Measurements from ENCODE around the gene GDPD1. TPM values are rescaled to one million over a fixed set of nuclear protein-coding genes. Genes with fewer than 3 reads are reported as not detected.
"Not testable (repeated sequence)": the region's sequence is repeated elsewhere in the genome, so short reads cannot be mapped to it uniquely, and the experiment has no call there.

GDPD1 gene
- total RNA-seq, result 1 to 10 TPM; 2.2 TPM

- no peaks in the 10 kb centered on the region for H3K27me3 Mint-ChIP-seq (ENCODE audit: low read depth)
- H3K27ac Mint-ChIP-seq, result peak within 1 kb of the TSS; percentile 56
- DNase-seq, result peak; percentile 97
- intact Hi-C loops (cut with micrococcal nuclease), result loop anchor here (1.0 to 5.0 kb wide), 6 partner anchors 10 to 220 kb away; partner anchors contain the start of genes PRR11, SKA2, SMG8 and TRIM37
- no peaks in the 10 kb centered on the region for H3K9me3 Mint-ChIP-seq
- CTCF ChIA-PET, result interaction anchor here (0.6 to 1.0 kb wide), 7 partner anchors 9 to 221 kb away, joined by 3 to 11 read pairs (median 3); no protein-coding TSS in a partner anchor
- peaks cover 13% of the 10 kb centered on the region for H3K4me1 Mint-ChIP-seq (ENCODE audit: low read depth)
- peak within 1 kb of the TSS; percentile 93 for H3K4me3 Mint-ChIP-seq
- no peaks in the 10 kb centered on the region for H3K36me3 Mint-ChIP-seq (ENCODE audit: low read depth)
Measured at GRCh38 chr17:59220328-59221158, at the start of gene GDPD1. TSS of gene GDPD1 (plus strand) at chr17:59220511. CDS start at chr17:59220610, 99 bp downstream.

- Mint-ChIP-seq H3K4me3 (no peak overlapping the region), H3K9me3 (no peaks in the 10 kb centered on the region), H3K27me3 (ENCODE audit: low read depth) (no peaks in the 10 kb centered on the region), H3K27ac (no peak overlapping the region), H3K36me3 (ENCODE audit: low read depth) (peaks cover 10% of the 10 kb centered on the region), H3K4me1 (ENCODE audit: low read depth) (peaks cover 3% of the 10 kb centered on the region)
- intact Hi-C loops (cut with micrococcal nuclease), result no loop called here
- CTCF ChIA-PET, result no interaction called here
- DNase-seq, result no peak
Measured at GRCh38 chr17:59172436-59173004, 47.8 kb upstream of the GDPD1 start.

DNA sequence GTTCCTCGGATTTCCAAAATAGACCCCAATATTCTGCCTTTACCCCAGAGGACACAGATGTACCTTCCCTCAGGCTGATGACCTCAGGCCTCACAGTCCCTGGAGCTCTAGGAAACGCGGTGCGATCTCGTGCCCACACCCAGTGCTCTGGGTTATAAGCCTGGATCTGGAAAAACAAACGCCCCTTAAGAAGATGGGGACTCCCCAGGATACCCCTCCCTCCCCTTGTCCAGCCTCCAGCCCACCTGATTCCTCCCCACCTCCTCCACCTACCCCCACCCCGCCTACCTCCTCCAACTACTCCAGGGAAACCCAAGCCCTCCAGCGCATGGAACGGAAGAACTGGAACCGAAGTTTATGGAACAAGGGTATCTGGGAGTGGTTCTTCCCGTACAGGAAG is 45.6 kb upstream of the GDPD1 start:
- intact Hi-C loops (cut with micrococcal nuclease), result no loop called here
- CTCF ChIA-PET, result no interaction called here
- H3K36me3 Mint-ChIP-seq (ENCODE audit: low read depth), result peaks cover 10% of the 10 kb centered on the region
- H3K4me1 Mint-ChIP-seq (ENCODE audit: low read depth), result no peaks in the 10 kb centered on the region
- H3K27me3 Mint-ChIP-seq (ENCODE audit: low read depth), result no peaks in the 10 kb centered on the region
- H3K9me3 Mint-ChIP-seq, result no peaks in the 10 kb centered on the region
- no peak overlapping the region for H3K4me3 Mint-ChIP-seq
- no peak overlapping the region for H3K27ac Mint-ChIP-seq
- DNase-seq, result no peak

GRCh38 chr17:59175076-59175475 is 45.2 kb upstream of the GDPD1 start:
- CTCF ChIA-PET, result no interaction called here
- Mint-ChIP-seq H3K27ac (no peak overlapping the region), H3K27me3 (ENCODE audit: low read depth) (no peaks in the 10 kb centered on the region), H3K36me3 (ENCODE audit: low read depth) (peaks cover 10% of the 10 kb centered on the region), H3K4me1 (ENCODE audit: low read depth) (no peaks in the 10 kb centered on the region), H3K9me3 (no peaks in the 10 kb centered on the region), H3K4me3 (no peak overlapping the region)
- intact Hi-C loops (cut with micrococcal nuclease), result no loop called here
- DNase-seq, result no peak

DNA sequence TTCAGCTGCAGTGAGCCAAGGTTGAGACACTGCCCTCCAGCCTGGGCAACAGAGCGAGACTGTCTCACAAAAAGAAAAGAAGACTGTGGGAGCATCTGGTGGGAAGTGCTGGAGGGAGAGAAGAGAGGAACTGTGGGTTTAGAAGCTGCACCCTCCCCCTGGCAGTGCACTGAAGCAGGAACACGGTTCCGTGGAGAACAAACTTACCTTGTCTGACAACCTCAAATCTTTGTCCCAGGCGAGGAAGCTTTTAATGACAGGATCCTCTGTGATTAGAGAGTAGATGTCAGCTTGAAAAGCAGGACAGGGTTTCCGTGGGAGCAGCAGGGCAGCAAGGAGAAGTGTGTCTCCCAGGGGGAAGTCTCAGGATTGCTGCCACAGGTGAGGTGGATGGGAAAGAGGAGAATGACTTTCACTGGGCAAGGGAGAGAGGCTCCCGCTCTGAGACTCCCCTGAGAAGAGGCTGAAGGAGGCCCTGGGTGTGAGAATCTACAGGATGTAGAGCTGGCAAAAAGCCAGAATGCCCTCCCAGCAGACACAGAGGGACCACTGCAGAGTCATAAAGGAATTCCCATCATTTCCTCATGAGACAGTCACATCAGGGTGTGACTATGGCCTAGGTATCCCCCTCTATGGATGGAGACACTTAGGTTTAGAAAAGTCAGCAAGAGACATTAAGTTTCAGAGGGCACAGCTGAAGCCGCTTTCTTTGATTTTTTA is 41.9 kb upstream of the GDPD1 start:
- Mint-ChIP-seq H3K4me3 (no peak overlapping the region), H3K36me3 (ENCODE audit: low read depth) (peaks cover 6% of the 10 kb centered on the region), H3K4me1 (ENCODE audit: low read depth) (no peaks in the 10 kb centered on the region), H3K27ac (no peak overlapping the region), H3K27me3 (ENCODE audit: low read depth) (no peaks in the 10 kb centered on the region), H3K9me3 (no peaks in the 10 kb centered on the region)
- intact Hi-C loops (cut with micrococcal nuclease), result no loop called here
- DNase-seq, result no peak
- CTCF ChIA-PET, result no interaction called here

GRCh38 chr17:59179601-59180000 is 40.7 kb upstream of the GDPD1 start:
- not testable (repeated sequence) for H3K4me3 Mint-ChIP-seq

DNA sequence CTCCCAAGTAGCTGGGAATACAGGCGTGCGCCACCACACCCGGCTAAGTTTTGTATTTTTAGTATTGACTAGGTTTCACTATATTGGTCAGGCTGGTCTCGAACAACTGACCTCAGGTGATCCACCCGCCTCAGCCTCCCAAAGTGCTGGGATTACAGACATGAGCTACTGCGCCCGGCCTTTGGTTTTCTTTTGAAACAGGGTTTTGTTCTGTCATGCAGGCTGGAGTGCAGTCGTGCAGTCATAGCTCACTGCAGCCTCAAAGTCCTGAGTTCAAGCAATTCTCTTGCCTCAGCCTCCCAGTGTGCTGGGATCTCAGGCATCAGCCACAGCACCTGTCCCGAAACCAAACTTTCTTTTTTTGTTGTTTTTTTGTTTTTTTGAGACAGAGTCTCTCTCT is 39.7 kb upstream of the GDPD1 start:
- CTCF ChIA-PET, result no interaction called here
- Mint-ChIP-seq H3K4me3 (no peak overlapping the region), H3K9me3 (no peaks in the 10 kb centered on the region), H3K4me1 (ENCODE audit: low read depth) (no peaks in the 10 kb centered on the region), H3K36me3 (ENCODE audit: low read depth) (peaks cover 5% of the 10 kb centered on the region), H3K27me3 (ENCODE audit: low read depth) (no peaks in the 10 kb centered on the region), H3K27ac (no peak overlapping the region)
- intact Hi-C loops (cut with micrococcal nuclease), result no loop called here
- no peak for DNase-seq

More at GRCh38 chr17:59179601-59180000, 40.7 kb upstream of the GDPD1 start:
- H3K27ac Mint-ChIP-seq; H3K27me3 Mint-ChIP-seq (ENCODE audit: low read depth); DNase-seq; H3K36me3 Mint-ChIP-seq (ENCODE audit: low read depth); H3K4me1 Mint-ChIP-seq (ENCODE audit: low read depth); H3K9me3 Mint-ChIP-seq; intact Hi-C loops (cut with micrococcal nuclease): not testable (repeated sequence)
- CTCF ChIA-PET, result interaction anchor here (0.8 kb wide), 1 partner anchor 291 kb away, joined by 4 read pairs; no protein-coding TSS in a partner anchor

- H3K36me3 Mint-ChIP-seq (ENCODE audit: low read depth), result peaks cover 5% of the 10 kb centered on the region
- H3K9me3 Mint-ChIP-seq, result no peaks in the 10 kb centered on the region
- intact Hi-C loops (cut with micrococcal nuclease), result no loop called here
- DNase-seq, result no peak
- H3K4me3 Mint-ChIP-seq, result no peak overlapping the region
- CTCF ChIA-PET, result no interaction called here
- H3K27ac Mint-ChIP-seq, result no peak overlapping the region
- H3K4me1 Mint-ChIP-seq (ENCODE audit: low read depth), result no peaks in the 10 kb centered on the region
- H3K27me3 Mint-ChIP-seq (ENCODE audit: low read depth), result no peaks in the 10 kb centered on the region
Measured at GRCh38 chr17:59181481-59181880, 38.8 kb upstream of the GDPD1 start.

DNA sequence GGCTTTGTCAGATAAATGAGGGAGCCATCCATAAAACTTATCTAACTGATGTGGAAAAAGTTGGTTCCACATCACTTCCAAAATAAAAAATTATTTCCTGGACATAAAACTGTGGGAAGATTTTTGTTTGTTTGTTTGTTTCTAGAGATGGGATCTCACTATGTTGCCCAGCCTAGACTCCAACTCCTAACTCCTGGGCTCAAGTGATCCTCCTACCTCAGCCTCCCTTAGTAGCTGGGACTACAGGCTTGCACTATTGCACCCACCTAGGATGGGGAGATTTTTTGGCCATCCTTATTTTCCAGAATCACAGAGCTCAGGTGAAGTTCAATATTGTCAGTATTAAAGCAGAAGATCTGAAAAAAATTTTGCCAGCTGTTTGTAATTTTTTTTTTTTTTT is 34.3 kb upstream of the GDPD1 start:
- H3K4me3 Mint-ChIP-seq, result no peak overlapping the region
- CTCF ChIA-PET, result no interaction called here
- H3K27me3 Mint-ChIP-seq (ENCODE audit: low read depth), result no peaks in the 10 kb centered on the region
- intact Hi-C loops (cut with micrococcal nuclease), result no loop called here
- no peaks in the 10 kb centered on the region for H3K4me1 Mint-ChIP-seq (ENCODE audit: low read depth)
- DNase-seq, result no peak
- H3K9me3 Mint-ChIP-seq, result no peaks in the 10 kb centered on the region
- no peak overlapping the region for H3K27ac Mint-ChIP-seq
- peaks cover 6% of the 10 kb centered on the region for H3K36me3 Mint-ChIP-seq (ENCODE audit: low read depth)

- H3K27me3 Mint-ChIP-seq (ENCODE audit: low read depth), result no peaks in the 10 kb centered on the region
- CTCF ChIA-PET, result interaction anchor here (0.6 kb wide), 1 partner anchor 16 kb away, joined by 3 read pairs; no protein-coding TSS in a partner anchor
- H3K36me3 Mint-ChIP-seq (ENCODE audit: low read depth), result peaks cover 6% of the 10 kb centered on the region
- no peaks in the 10 kb centered on the region for H3K9me3 Mint-ChIP-seq
- no peak for DNase-seq
- no peak overlapping the region for H3K27ac Mint-ChIP-seq
- intact Hi-C loops (cut with micrococcal nuclease), result no loop called here
- H3K4me1 Mint-ChIP-seq (ENCODE audit: low read depth), result no peaks in the 10 kb centered on the region
- H3K4me3 Mint-ChIP-seq, result no peak overlapping the region
Measured at GRCh38 chr17:59186850-59187249, 33.5 kb upstream of the GDPD1 start.

- H3K27ac Mint-ChIP-seq, result no peak overlapping the region
- intact Hi-C loops (cut with micrococcal nuclease), result no loop called here
- no peaks in the 10 kb centered on the region for H3K4me1 Mint-ChIP-seq (ENCODE audit: low read depth)
- H3K27me3 Mint-ChIP-seq (ENCODE audit: low read depth), result no peaks in the 10 kb centered on the region
- peaks cover 4% of the 10 kb centered on the region for H3K36me3 Mint-ChIP-seq (ENCODE audit: low read depth)
- CTCF ChIA-PET, result no interaction called here
- no peak overlapping the region for H3K4me3 Mint-ChIP-seq
- no peak for DNase-seq
- no peaks in the 10 kb centered on the region for H3K9me3 Mint-ChIP-seq
Measured at GRCh38 chr17:59190806-59191205, 29.5 kb upstream of the GDPD1 start.

DNA sequence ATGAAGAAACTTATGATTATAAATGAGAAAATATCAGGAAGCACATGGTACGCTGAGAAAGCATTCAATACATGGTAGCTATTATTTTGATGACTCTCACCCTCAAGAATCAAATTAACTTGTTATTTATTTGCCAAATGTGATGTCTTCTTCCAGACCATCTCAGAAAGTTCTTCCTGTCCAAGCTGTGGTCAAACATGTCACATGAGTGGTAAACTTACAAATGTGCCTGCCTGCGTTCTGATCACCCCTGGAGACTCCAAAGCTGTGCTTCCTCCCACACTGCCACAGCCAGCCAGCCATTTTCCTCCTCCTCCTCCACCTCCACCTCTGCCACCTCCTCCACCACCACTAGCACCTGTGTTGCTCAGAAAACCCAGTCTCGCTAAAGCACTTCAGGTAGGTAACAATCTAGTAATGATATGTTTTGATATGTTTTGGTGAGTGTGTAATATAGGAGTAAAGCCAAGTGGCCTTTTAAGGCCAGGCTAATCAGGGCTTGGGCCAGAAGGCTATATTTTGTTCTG is 26.9 kb upstream of the GDPD1 start:
- intact Hi-C loops (cut with micrococcal nuclease), result no loop called here
- H3K4me1 Mint-ChIP-seq (ENCODE audit: low read depth), result no peaks in the 10 kb centered on the region
- DNase-seq, result no peak
- no peaks in the 10 kb centered on the region for H3K27me3 Mint-ChIP-seq (ENCODE audit: low read depth)
- H3K4me3 Mint-ChIP-seq, result no peak overlapping the region
- CTCF ChIA-PET, result interaction anchor here (0.6 kb wide), 2 partner anchors 41 to 329 kb away, joined by 3 to 4 read pairs; no protein-coding TSS in a partner anchor
- H3K9me3 Mint-ChIP-seq, result no peaks in the 10 kb centered on the region
- peaks cover 3% of the 10 kb centered on the region for H3K36me3 Mint-ChIP-seq (ENCODE audit: low read depth)
- no peak overlapping the region for H3K27ac Mint-ChIP-seq

Measured in activated naive CD4-positive, alpha-beta T cell treated with anti-CD3 and anti-CD28 coated beads for 36 hours (primary cell).